Transverse colon (tissue), 4 donors: Measurements from ENCODE around the gene ALAD. TPM values are rescaled to one million over a fixed set of nuclear protein-coding genes. Genes with fewer than 3 reads are reported as not detected.

ENCODE experiments used
- DNase-seq: peaks from one replicate; pipeline ENCODE4 v3.0.0-alpha.2; 2019
- H3K27ac ChIP-seq, 4 donors: fragments of 200-600 bp; sonication (generic); 2 replicates each; pipeline ENCODE4 v1.5.1; 2016 to 2018; ENCODE audit warnings: inconsistent platforms in 4 of 4
- H3K27me3 ChIP-seq: fragments of 200-600 bp; sonication (generic); 2 replicates; pipeline ENCODE4 v1.5.1; 2017; ENCODE audit warnings: inconsistent platforms
- H3K36me3 ChIP-seq, 4 donors: fragments of 200-600 bp; sonication (generic); 2 replicates each; pipeline ENCODE4 v1.5.1; 2017 to 2019; ENCODE audit warnings: inconsistent platforms in 4 of 4
- H3K4me1 ChIP-seq, 4 donors: fragments of 200-600 bp; sonication (generic); 2 replicates each; pipeline ENCODE4 v1.5.1; 2017 to 2020; ENCODE audit warnings: inconsistent platforms in 4 of 4
- H3K4me3 ChIP-seq, 4 donors: fragments of 200-600 bp; sonication (generic); 1 replicate in 1 of 4; 2 replicates in 3 of 4; pipeline versions ENCODE4 v1.5.1 to v1.6.1; 2017 to 2019; ENCODE audit warnings: inconsistent platforms in 4 of 4
- H3K9me3 ChIP-seq, 2 donors: fragments of 200-600 bp; sonication (generic); 2 replicates each; pipeline ENCODE4 v1.5.1; 2017 to 2019; ENCODE audit warnings: inconsistent platforms in 2 of 2
- CTCF ChIP-seq, 5 experiments: fragments of 200-600 bp in 3 of 5; fragments of 450-650 bp in 2 of 5; sonication (generic) in 3 of 5; IDR thresholded peaks; 1 replicate in 2 of 5; 2 replicates in 3 of 5; pipeline ENCODE4 v1.5.1; 2016 to 2017; ENCODE audit warnings: antibody characterized with exemption in 5 of 5, inconsistent platforms in 3 of 5, mild to moderate bottlenecking in 2 of 5, moderate library complexity in 1 of 5
- EP300 ChIP-seq: sonication (generic); formaldehyde crosslinking; IDR thresholded peaks from one replicate; pipeline ENCODE4 v1.6.1; 2017; ENCODE audit warnings: antibody characterized with exemption, low read depth
- POLR2A ChIP-seq: fragments of 450-650 bp; IDR thresholded peaks from one replicate; pipeline ENCODE4 v1.6.1; 2016; ENCODE audit warnings: antibody characterized with exemption, mild to moderate bottlenecking, moderate library complexity
- POLR2AphosphoS5 ChIP-seq, 3 donors: sonication (generic); formaldehyde crosslinking; IDR thresholded peaks; one replicate each; pipeline ENCODE4 v1.6.1; 2016; ENCODE audit warnings: antibody characterized with exemption in 3 of 3
- WGBS, 2 donors: methylation state at CpG; one replicate each; pipeline ENCODE4 v1.1.5; 2018; ENCODE audit warnings: low coverage in 1 of 2; 5-methylcytosine and 5-hydroxymethylcytosine counted together
- in situ Hi-C, 4 donors: fragments of 200-750 bp; cut with MboI; loops; one replicate each; pipeline versions ENCODE4 v1.15.0 to v1.15.1; 2017; ENCODE audit warnings: low sequenced_read_pairs in 3 of 4, low pct_ligation_motif_present in 1 of 4, low pct_unique_long_range_greater_than_20kb in 1 of 4
- intact Hi-C: fragments of 100-400 bp; cut with DNase I; formaldehyde crosslinking; loops from one replicate; pipeline ENCODE4 v1.15.1; 2023; ENCODE audit warnings: low total_unique reads
- total RNA-seq, 4 donors: library from RNA; depleted of rRNA; stranded (reverse); fragments of >200 nt; gene quantifications; one replicate each; pipeline ENCODE4 v1.1.0, GENCODE V29; 2016

Gene ALAD
- total RNA-seq, 4 donors from 2014 or later, result 18.5 to 107 (median 63.0) TPM

- no peaks in the 10 kb centered on the region for H3K4me1 ChIP-seq
- in situ Hi-C loops, result no loop called here
- no peak overlapping the region for H3K27ac ChIP-seq
- no peak for DNase-seq
- H3K27me3 ChIP-seq, result no peaks in the 10 kb centered on the region
- no peaks in the 10 kb centered on the region for H3K36me3 ChIP-seq
- no peak for TF ChIP-seq EP300
- no peak for TF ChIP-seq POLR2AphosphoS5 (IDR thresholded peaks at IDR 0.05)
- TF ChIP-seq POLR2A, result no peak
- TF ChIP-seq CTCF (IDR thresholded peaks at IDR 0.05), result no peak
- H3K9me3 ChIP-seq, result no peaks in the 10 kb centered on the region
- H3K4me3 ChIP-seq, result no peak overlapping the region
- intact Hi-C loops, result no loop called here
- 84 to 89% methylated on average over 1 of the region's 1 CpG for WGBS, 2 donors
Observed at GRCh38 chr9:113364951-113365350, 36.1 kb downstream of the ALAD start.

GRCh38 chr9:113363336-113363735 is 37.7 kb downstream of the ALAD start:
- Histone ChIP-seq H3K27me3 (no peaks in the 10 kb centered on the region), H3K4me1 (no peaks in the 10 kb centered on the region), H3K9me3 (no peaks in the 10 kb centered on the region), H3K4me3 (no peak overlapping the region), H3K36me3 (no peaks in the 10 kb centered on the region), H3K27ac (no peak overlapping the region)
- DNase-seq, result no peak
- in situ Hi-C loops, result no loop called here
- WGBS, 2 donors, result 91% methylated on average over 3 of the region's 3 CpGs; no CpG with 5 or more reads in 1 of the 2 donors
- intact Hi-C loops, result no loop called here
- TF ChIP-seq EP300, result no peak
- TF ChIP-seq POLR2AphosphoS5 (IDR thresholded peaks at IDR 0.05), result no peak
- no peak for TF ChIP-seq CTCF (IDR thresholded peaks at IDR 0.05)
- TF ChIP-seq POLR2A, result no peak

GRCh38 chr9:113361304-113362018 is 39.6 kb downstream of the ALAD start:
- no peaks in the 10 kb centered on the region for H3K36me3 ChIP-seq
- intact Hi-C loops (no loop called here), in situ Hi-C loops (no loop called here)
- no peak overlapping the region for H3K27ac ChIP-seq
- H3K27me3 ChIP-seq, result no peaks in the 10 kb centered on the region
- no peak for DNase-seq
- no peak overlapping the region for H3K4me3 ChIP-seq
- no peaks in the 10 kb centered on the region for H3K4me1 ChIP-seq
- H3K9me3 ChIP-seq, result no peaks in the 10 kb centered on the region
- 68 to 80% methylated on average over 1 to 7 of the region's 7 CpGs for WGBS, 2 donors
- TF ChIP-seq EP300 (no peak), POLR2A (no peak), CTCF (IDR thresholded peaks at IDR 0.05) (no peak), POLR2AphosphoS5 (IDR thresholded peaks at IDR 0.05) (no peak)

- intact Hi-C loops (no loop called here), in situ Hi-C loops (no loop called here)
- no peaks in the 10 kb centered on the region for H3K36me3 ChIP-seq
- no peaks in the 10 kb centered on the region for H3K27me3 ChIP-seq
- WGBS, 2 donors, result 85 to 93% methylated on average over 2 to 15 of the region's 15 CpGs
- DNase-seq, result no peak
- TF ChIP-seq CTCF (IDR thresholded peaks at IDR 0.05) (no peak), EP300 (no peak)
- H3K27ac ChIP-seq, result no peak overlapping the region
- no peaks in the 10 kb centered on the region for H3K4me1 ChIP-seq
- H3K9me3 ChIP-seq, result no peaks in the 10 kb centered on the region
- H3K4me3 ChIP-seq, result no peak overlapping the region
Observed at GRCh38 chr9:113360242-113360842, 40.7 kb downstream of the ALAD start.
